ELR (cell line): Measurements from ENCODE around the gene ZBTB22.
"Not testable (repeated sequence)": the region's sequence is repeated elsewhere in the genome, so short reads cannot be mapped to it uniquely, and the experiment has no call there.

Source experiments
- DNase-seq: peaks from one replicate; pipeline ENCODE4 v3.0.0-alpha.2; 2015; ENCODE audit warnings: low read depth

ZBTB22 gene

GRCh38 chr6:33279971-33280511 is 37.5 kb downstream of the ZBTB22 start:
- peak; percentile 85 for DNase-seq

- no peak for DNase-seq
Measured at GRCh38 chr6:33279257-33279695, 38.3 kb downstream of the ZBTB22 start.

GRCh38 chr6:33278810-33279209 is 38.7 kb downstream of the ZBTB22 start:
- no peak for DNase-seq

- DNase-seq: no peak
Measured at GRCh38 chr6:33278392-33278741, 39.2 kb downstream of the ZBTB22 start.

- peak; percentile 55 for DNase-seq
Measured at GRCh38 chr6:33277663-33278391, 39.7 kb downstream of the ZBTB22 start.

- peak; percentile 89 for DNase-seq
Measured at GRCh38 chr6:33276864-33277662, 40.5 kb downstream of the ZBTB22 start, which contains the start of gene B3GALT4. Gene B3GALT4, plus strand, starts transcription at chr6:33277123. Its CDS starts 297 bp downstream, at chr6:33277420.

GRCh38 chr6:33276581-33276863 is 41.0 kb downstream of the ZBTB22 start:
- DNase-seq: no peak

- DNase-seq: not testable (repeated sequence)
Measured at GRCh38 chr6:33275795-33276580, 41.6 kb downstream of the ZBTB22 start.

GRCh38 chr6:33273924-33274902 is 43.3 kb downstream of the ZBTB22 start:
- DNase-seq: no peak

GRCh38 chr6:33273129-33273923 is 44.2 kb downstream of the ZBTB22 start:
- DNase-seq: peak; percentile 31

GRCh38 chr6:33272275-33273128 is 45.0 kb downstream of the ZBTB22 start:
- DNase-seq: no peak

- peak; percentile 100 for DNase-seq
Measured at GRCh38 chr6:33271468-33272274, 45.9 kb downstream of the ZBTB22 start, which contains the start of the genes RPS18 and VPS52. Gene RPS18, plus strand, starts transcription at chr6:33272075. Its CDS starts 45 bp downstream, at chr6:33272120. Gene VPS52, minus strand, starts transcription at chr6:33271876. Its CDS starts 201 bp downstream, at chr6:33271675.

GRCh38 chr6:33271117-33271467 is 46.5 kb downstream of the ZBTB22 start:
- DNase-seq: no peak
